NCI-H2107 treated with DMSO at 0.1 percent for 48 hours (cell line): ENCODE data around the gene PHETA1.

Experiments used
- DNase-seq: peaks from one replicate; lab custom pipeline; 2025; ENCODE audit not compliant: unreplicated experiment; lab: John Stamatoyannopoulos, UW

The PHETA1 gene

GRCh38 chr12:111327474-111327873 is 41.4 kb downstream of the PHETA1 start:
- no peak for DNase-seq

DNA sequence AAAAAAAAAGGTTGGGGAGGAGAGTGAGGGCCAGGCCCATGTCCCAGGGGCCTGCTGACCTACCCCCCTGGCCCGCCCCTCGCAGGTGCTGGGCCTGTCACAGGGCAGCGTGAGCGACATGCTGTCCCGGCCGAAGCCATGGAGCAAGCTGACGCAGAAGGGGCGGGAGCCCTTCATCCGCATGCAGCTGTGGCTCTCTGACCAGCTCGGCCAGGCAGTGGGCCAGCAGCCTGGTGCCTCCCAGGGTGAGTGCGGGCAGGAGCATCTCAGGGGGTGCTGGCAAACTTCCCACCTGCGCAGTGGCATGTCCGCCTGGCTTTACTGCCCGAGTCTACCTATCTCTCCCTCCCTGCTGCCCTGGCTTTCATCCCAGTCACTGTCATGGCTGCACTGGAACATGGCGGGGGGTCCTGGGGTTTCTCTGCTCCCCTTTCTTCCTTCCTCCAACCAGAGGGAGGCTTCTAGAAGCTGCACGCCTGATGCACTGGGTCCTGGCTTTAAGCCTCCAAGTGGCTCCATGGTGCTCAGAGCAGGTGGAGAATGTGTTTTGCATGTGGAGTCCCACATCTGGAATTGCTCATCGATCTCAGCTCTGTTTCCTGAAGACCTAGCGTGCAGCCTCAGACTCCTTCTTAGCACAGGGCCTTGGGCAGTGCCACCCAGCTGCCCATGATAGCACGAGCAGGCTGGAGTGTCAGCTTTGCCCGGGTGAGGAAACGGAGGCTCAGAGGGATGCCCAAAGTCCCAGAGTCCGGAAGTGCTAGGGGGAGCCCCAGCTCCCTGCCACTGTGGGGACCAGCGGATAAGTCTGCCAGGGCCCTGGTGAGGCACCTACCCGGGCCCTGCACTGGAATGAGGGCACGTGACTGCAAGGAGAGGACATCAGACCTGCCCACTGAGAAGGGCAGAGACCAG is 46.3 kb downstream of the PHETA1 start:
- DNase-seq: no peak

DNA sequence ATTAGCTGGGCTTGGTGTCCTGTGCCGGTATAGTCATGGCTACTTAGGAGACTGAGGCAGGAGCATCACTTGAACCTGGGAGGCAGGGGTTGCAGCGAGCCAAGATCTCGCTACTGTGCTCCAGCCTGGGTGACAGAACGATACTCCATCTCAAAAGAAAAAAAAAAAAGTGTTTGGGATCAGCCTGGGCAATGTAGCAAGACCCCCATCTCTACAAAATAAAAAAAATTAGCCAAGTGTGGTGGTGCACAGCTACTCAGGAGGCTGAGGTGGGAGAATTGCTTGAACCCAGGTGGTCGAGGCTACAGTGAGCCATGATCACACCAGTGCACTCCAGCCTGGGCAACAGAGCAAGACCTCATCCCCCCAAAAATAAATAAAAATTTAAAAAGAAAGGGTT is 47.6 kb downstream of the PHETA1 start:
- DNase-seq: no peak

GRCh38 chr12:111320258-111321050 is 48.4 kb downstream of the PHETA1 start:
- no peak for DNase-seq

DNA sequence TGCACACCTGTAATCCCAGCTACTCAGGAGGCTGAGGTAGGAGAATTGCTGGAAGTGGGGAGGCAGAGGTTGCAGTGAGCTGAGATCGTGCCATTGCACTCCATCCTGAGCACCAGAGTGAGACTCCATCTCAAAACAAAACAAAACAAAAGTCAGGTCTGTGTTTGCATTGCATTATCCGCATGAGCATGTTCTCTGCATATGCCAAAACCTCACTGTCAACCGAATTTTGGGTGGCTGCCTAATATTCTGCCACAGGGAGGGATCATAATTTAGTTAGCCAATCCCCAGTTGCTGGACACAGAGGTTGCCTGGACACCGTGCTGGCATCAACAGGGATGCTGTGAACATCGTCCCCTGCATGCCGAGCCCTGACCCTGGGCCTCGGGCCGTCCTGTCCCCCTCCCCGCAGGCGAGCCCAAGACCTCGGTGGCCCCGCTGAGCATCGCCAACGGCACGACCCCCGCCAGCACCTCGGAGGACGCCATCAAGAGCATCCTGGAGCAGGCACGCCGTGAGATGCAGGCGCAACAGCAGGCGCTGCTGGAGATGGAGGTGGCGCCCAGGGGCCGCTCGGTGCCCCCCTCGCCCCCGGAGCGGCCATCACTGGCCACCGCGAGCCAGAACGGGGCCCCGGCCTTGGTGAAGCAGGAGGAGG is 49.2 kb downstream of the PHETA1 start:
- DNase-seq: no peak

DNA sequence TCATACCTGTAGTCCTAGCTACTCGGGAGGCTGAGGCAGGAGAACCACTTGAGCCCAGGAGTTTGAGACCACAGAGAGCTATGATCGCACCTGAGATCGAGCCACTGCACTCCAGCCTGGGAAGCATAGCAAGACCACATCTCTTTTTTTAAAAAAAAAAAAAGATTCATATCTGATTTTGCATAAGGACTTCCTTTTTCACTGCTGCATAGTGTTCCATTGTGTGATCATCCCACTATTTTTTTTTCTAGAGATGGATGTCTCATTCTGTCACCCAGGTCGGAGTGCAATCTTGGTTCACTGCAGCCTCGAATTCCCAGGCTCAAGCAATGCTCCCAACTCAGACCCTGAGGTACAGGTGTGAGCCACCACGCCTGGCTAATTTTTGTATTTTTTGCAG is 50.4 kb downstream of the PHETA1 start:
- no peak for DNase-seq

DNA sequence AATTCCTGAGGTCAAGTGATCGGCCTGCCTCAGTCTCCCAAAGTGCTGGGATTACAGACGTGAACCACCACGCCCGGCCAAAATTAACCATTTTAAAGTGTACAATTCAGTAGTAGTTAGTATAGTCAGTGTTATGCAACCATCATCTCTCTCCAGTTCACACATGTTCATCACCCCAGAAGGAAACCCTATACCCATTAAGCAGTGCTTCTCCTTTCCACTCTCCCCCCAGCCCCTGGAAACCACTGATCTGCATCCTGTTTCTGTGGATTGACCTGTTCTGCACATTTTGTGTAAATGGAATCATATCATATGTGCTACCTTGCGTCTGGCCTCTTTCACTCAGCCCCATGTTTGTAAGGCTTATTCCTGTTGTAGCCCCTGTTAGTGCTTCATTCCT is 52.2 kb downstream of the PHETA1 start:
- DNase-seq: no peak

GRCh38 chr12:111314953-111315539 is 53.8 kb downstream of the PHETA1 start:
- DNase-seq: no peak

DNA sequence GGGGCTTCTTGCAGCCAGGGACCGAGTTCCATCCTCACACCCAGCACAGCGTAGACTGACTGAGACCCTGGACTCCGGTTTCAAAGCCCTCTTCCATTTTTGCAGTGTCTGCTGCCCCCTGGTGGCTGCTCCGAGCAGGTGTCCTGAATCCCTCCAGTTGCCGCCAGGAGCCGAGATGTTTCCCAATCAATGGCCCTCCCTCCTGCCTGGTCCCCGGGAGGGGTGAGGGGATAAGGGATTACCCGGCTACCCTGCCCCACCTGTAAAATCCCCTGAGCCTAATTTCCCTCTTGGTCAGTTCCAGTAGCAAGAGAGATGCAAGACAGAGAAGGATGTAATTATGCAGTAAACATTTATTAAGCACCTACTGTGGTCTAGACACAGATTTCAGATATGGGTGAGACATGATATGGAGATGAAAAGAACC is 55.0 kb downstream of the PHETA1 start:
- peak; percentile 57 for DNase-seq

- DNase-seq: no peak
Measured at GRCh38 chr12:111312708-111313107, 56.2 kb downstream of the PHETA1 start.

DNA sequence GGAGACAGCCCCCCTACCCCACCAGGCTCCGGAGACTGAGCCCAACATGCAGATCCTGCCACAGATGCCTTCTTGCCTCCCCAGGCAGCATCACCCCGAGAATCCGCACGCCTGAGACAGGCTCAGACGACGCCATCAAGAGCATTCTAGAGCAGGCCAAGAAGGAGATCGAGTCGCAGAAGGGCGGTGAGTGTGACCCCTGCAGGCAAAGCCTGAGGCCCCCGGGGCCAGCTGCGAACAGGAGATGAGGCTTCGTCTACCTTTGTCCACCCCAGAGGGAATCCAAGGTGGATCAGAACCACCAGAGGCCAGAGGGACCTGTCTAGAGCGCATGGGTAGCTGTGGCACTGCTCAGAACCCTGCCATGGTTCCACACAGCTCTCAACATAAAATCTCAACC is 56.9 kb downstream of the PHETA1 start:
- no peak for DNase-seq

DNA sequence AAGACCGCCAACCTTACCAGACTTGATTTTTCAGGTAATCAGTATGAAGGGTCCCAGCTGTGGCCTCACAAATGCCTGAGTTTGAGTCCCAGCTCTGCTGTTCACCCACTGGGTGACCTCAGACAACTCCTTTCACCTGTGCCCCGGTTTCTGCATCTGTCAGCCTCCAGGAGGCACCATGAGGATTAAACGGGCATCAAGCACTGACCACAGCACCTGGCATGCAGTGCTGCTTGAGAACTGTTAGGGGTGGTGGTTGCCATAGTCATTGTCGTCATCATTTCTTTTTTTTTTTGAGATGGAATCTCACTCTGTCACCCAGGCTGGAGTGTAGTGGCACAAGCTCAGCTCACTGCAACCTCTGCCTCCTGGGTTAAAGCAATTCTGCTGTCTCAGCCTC is 57.9 kb downstream of the PHETA1 start:
- no peak for DNase-seq
